ENCODE results near the gene FLNB.

Gene FLNB

DNA sequence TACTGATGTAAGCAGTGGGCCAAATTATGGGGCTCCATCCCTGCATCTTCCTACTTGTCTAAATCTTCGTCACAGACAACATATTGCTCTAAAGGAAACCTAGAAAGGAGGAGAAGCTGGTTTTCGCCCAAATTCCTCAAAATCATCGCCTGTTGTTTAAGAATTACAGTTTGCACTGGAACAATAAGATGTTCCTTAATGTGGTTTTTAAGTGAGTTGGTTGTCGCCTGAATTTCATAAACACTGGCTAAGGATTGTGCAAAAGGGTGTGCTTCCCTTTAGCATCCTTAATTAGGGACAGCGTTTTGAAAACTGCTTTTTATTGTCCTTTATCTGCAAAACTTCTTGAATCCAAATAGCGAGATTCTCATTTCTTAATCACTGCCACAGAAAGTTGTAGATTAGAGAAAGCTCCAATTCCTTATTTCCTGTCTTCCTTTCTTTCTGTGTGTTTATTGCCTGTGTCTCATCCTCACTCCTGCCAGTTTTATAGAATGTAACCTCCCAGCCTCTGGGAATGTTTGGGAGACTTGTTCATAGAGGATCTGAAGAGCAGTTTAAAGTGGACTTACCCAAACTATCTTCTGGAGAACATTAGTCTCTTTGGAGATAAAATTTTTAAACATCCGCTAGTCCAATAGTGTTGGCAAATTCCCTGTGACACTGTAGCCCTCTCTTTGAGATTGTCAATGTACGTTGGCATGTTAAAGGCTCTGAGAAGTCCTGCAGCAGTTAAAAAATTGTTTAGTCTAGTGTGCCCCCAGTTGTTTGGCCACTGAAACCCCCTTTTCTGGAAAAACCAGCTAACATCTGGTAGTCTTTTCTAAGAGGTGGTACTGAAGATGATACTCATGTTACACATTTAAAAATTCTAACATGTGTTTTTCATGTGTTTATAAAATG lies 50.4 kb downstream of the FLNB start:
- Histone ChIP-seq H3K4me3 (ENCODE audit: low read length) (no peak overlapping the region), H3K9me3 (replicated peaks; ENCODE audit: insufficient read depth, low read length) (no peaks in the 10 kb centered on the region), H3F3A (ENCODE audit: insufficient read depth, low read length) (no peaks in the 10 kb centered on the region), H3K4me1 (ENCODE audit: low read length) (no peaks in the 10 kb centered on the region), H3K4me2 (ENCODE audit: low read depth, low read length) (no peak overlapping the region), H3K27ac (ENCODE audit: low read length) (no peak overlapping the region), H3K9ac (ENCODE audit: low read length) (no peak overlapping the region), H3K79me2 (ENCODE audit: low read length) (no peaks in the 10 kb centered on the region), H4K20me1 (ENCODE audit: insufficient read depth, low read length) (no peaks in the 10 kb centered on the region), H3K36me3 (replicated peaks; ENCODE audit: insufficient read depth, low read length) (no peaks in the 10 kb centered on the region), H2AFZ (ENCODE audit: low read length) (no peak overlapping the region), H3K9me2 (replicated peaks; ENCODE audit: insufficient read depth, low read length) (no peaks in the 10 kb centered on the region), H3K27me3 (replicated peaks; ENCODE audit: insufficient read depth, low read length) (no peaks in the 10 kb centered on the region; the same call in 1 of the 2 replicates)
- DNase-seq, result no peak
- TF ChIP-seq EZH2phosphoT487 (IDR thresholded peaks at IDR 0.05; ENCODE audit: low read length), result no peak
- TF ChIP-seq EZH2 (optimal IDR thresholded peaks at IDR 0.05; ENCODE audit: low read depth, low read length), result no peak
- no peak for TF ChIP-seq CTCF (IDR thresholded peaks at IDR 0.05; ENCODE audit: low read length)

DNA sequence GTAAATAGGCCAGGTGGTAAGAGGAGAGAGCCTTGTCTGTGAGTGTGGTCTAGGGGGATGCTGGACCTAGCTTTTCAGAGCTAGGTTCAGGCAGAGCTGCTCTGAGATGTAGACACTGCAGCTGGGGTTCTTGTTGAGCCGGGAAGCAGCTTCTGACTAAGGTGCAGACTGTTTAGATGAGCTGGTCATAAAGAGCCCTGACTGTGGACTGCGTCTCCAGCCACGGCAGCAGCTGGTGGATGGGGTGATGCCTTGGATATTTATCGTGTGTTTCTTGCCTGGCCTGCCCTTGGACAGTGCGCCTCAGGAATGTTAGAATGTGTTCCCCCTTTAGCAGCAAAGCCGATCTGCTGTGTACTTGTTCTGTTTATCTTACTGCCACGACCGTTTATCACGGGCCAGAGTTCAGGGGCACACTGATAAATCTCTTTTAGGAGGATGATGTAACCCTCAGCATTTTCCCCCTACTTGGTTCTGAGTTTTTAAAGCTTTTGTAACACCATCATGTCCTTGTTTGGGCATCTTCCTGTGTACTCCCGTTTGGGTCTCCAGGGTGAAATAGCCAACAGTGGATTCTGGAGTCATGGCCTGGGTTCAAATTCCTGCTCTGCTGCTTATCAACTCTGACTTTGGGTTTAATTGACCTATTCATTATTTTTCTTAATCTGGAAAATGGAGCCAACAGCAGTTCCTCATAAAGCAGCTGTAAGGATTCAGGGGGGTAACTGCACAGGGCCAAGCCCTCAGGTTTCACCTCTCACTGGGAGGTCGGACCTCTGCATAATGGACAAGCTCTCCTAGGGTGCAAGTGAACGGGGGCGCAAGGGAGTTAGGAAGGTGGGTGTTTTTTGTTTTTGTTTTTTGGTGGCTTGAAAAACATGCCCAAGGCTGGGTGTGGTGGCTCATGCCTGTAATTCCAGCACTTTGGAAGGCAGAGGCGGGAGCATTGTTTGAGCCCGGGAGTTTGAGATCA lies 51.4 kb downstream of the FLNB start:
- no peak overlapping the region for H3K9ac ChIP-seq (ENCODE audit: low read length)
- no peaks in the 10 kb centered on the region for H3K4me1 ChIP-seq (ENCODE audit: low read length)
- H3K9me2 ChIP-seq (replicated peaks; ENCODE audit: insufficient read depth, low read length), result no peaks in the 10 kb centered on the region
- H3K79me2 ChIP-seq (ENCODE audit: low read length), result no peaks in the 10 kb centered on the region
- no peak for TF ChIP-seq CTCF (IDR thresholded peaks at IDR 0.05; ENCODE audit: low read length)
- TF ChIP-seq EZH2 (optimal IDR thresholded peaks at IDR 0.05; ENCODE audit: low read depth, low read length), result no peak
- TF ChIP-seq EZH2phosphoT487 (IDR thresholded peaks at IDR 0.05; ENCODE audit: low read length), result no peak
- no peak overlapping the region for H3K4me3 ChIP-seq (ENCODE audit: low read length)
- no peak overlapping the region for H3K27ac ChIP-seq (ENCODE audit: low read length)
- H3K9me3 ChIP-seq (replicated peaks; ENCODE audit: insufficient read depth, low read length), result no peaks in the 10 kb centered on the region
- H2AFZ ChIP-seq (ENCODE audit: low read length), result no peak overlapping the region
- no peaks in the 10 kb centered on the region for H3F3A ChIP-seq (ENCODE audit: insufficient read depth, low read length)
- no peak overlapping the region for H3K4me2 ChIP-seq (ENCODE audit: low read depth, low read length)
- no peaks in the 10 kb centered on the region for H3K36me3 ChIP-seq (replicated peaks; ENCODE audit: insufficient read depth, low read length)
- H4K20me1 ChIP-seq (ENCODE audit: insufficient read depth, low read length), result no peaks in the 10 kb centered on the region
- H3K27me3 ChIP-seq (replicated peaks; ENCODE audit: insufficient read depth, low read length), result no peaks in the 10 kb centered on the region; the same call in 1 of the 2 replicates
- no peak for DNase-seq

DNA sequence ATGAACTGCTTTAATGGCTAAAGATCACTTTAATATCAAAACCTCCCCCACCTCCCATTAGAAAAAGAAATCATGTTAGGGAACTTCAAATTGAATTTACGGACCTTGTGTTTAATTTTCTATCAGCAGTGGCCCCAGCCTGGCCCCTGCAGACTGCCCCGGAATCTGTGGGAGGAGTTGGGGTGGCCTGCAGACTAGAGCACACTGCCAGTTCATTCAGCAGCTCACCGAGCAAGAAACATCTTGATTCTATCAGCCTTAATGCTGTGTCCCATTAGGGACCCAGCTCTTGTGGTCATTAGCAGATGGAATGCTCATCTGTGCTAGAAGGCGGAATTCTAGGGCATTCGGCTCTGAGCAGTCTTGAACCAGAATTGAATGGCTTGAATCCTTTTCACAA lies 54.2 kb downstream of the FLNB start:
- Histone ChIP-seq H3K4me2 (ENCODE audit: low read depth, low read length) (no peak overlapping the region), H4K20me1 (ENCODE audit: insufficient read depth, low read length) (no peaks in the 10 kb centered on the region), H2AFZ (ENCODE audit: low read length) (no peak overlapping the region), H3K4me1 (ENCODE audit: low read length) (no peaks in the 10 kb centered on the region), H3K27ac (ENCODE audit: low read length) (no peak overlapping the region), H3K36me3 (replicated peaks; ENCODE audit: insufficient read depth, low read length) (no peaks in the 10 kb centered on the region), H3F3A (ENCODE audit: insufficient read depth, low read length) (no peaks in the 10 kb centered on the region), H3K79me2 (ENCODE audit: low read length) (no peaks in the 10 kb centered on the region), H3K4me3 (ENCODE audit: low read length) (no peak overlapping the region), H3K9ac (ENCODE audit: low read length) (no peak overlapping the region), H3K9me3 (replicated peaks; ENCODE audit: insufficient read depth, low read length) (no peaks in the 10 kb centered on the region), H3K9me2 (replicated peaks; ENCODE audit: insufficient read depth, low read length) (no peaks in the 10 kb centered on the region), H3K27me3 (replicated peaks; ENCODE audit: insufficient read depth, low read length) (no peaks in the 10 kb centered on the region; the same call in 1 of the 2 replicates)
- TF ChIP-seq EZH2 (optimal IDR thresholded peaks at IDR 0.05; ENCODE audit: low read depth, low read length) (no peak), EZH2phosphoT487 (IDR thresholded peaks at IDR 0.05; ENCODE audit: low read length) (no peak), CTCF (IDR thresholded peaks at IDR 0.05; ENCODE audit: low read length) (no peak)
- no peak for DNase-seq
